Upper lobe of left lung (tissue), 4 donors: ENCODE results near the gene NAAA.

Experiments used
- EP300 ChIP-seq, 4 donors: sonication (generic); formaldehyde crosslinking; IDR thresholded peaks; one replicate each; pipeline ENCODE4 v1.5.1; 2017; ENCODE audit warnings: antibody characterized with exemption in 4 of 4, control low read depth in 2 of 4
- POLR2A ChIP-seq, 4 donors: fragments of 450-650 bp; IDR thresholded peaks; one replicate each; pipeline ENCODE4 v1.5.1; 2016 to 2017; ENCODE audit warnings: antibody characterized with exemption in 4 of 4, mild to moderate bottlenecking in 2 of 4
- POLR2AphosphoS5 ChIP-seq, 2 donors: sonication (generic); formaldehyde crosslinking; IDR thresholded peaks; one replicate each; pipeline ENCODE4 v1.5.1; 2017; ENCODE audit warnings: antibody characterized with exemption in 2 of 2
- TF ChIP-seq, protein P1 (sequence below), 6 experiments: fragments of 450-650 bp in 4 of 6; fragments of 200-600 bp in 2 of 6; sonication (generic) in 2 of 6; IDR thresholded peaks; one replicate each; pipeline ENCODE4 v1.5.1; 2016 to 2019; ENCODE audit warnings: antibody characterized with exemption in 6 of 6

DNA sequence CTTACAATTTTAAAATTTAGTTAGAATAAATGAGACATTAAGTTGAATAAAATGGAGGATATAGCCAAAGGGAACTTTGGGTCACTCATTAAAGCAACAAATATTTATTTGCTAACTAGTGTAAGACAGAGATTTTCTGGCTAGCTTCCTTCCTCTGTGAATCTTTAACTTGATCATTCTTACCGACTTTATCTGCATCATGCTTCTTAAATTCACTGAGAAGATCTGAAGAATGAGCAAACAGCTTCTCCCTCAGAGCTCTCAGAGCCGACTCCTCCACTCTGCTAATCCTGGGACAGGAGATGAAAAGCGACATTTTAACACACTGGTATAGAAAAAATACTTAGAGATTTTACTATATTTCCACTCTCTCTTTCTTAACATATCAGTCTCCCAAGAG lies 73.7 kb downstream of the NAAA start:
- no peak for TF ChIP-seq POLR2A (IDR thresholded peaks at IDR 0.05)
- no peak for TF ChIP-seq EP300 (IDR thresholded peaks at IDR 0.05)
- TF ChIP-seq, protein P1, sequence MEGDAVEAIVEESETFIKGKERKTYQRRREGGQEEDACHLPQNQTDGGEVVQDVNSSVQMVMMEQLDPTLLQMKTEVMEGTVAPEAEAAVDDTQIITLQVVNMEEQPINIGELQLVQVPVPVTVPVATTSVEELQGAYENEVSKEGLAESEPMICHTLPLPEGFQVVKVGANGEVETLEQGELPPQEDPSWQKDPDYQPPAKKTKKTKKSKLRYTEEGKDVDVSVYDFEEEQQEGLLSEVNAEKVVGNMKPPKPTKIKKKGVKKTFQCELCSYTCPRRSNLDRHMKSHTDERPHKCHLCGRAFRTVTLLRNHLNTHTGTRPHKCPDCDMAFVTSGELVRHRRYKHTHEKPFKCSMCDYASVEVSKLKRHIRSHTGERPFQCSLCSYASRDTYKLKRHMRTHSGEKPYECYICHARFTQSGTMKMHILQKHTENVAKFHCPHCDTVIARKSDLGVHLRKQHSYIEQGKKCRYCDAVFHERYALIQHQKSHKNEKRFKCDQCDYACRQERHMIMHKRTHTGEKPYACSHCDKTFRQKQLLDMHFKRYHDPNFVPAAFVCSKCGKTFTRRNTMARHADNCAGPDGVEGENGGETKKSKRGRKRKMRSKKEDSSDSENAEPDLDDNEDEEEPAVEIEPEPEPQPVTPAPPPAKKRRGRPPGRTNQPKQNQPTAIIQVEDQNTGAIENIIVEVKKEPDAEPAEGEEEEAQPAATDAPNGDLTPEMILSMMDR (IDR thresholded peaks at IDR 0.05) = no peak
- TF ChIP-seq POLR2AphosphoS5 (IDR thresholded peaks at IDR 0.05) = no peak
